CD4-positive, alpha-beta memory T cell (primary cell): Measurements from ENCODE around the gene PIGN. TPM values are rescaled to one million over a fixed set of nuclear protein-coding genes. Genes with fewer than 3 reads are reported as not detected.

Experiments
- CTCF ChIA-PET: fragments of 350-600 bp; sonication (Branson Sonifier 250); formaldehyde crosslinking; loops from one replicate; lab custom pipeline; 2021; ENCODE audit warnings: inconsistent platforms; ENCODE audit not compliant: partially characterized antibody; lab: Charles Lee
- POLR2A ChIA-PET: fragments of 350-600 bp; sonication (Branson Sonifier 250); formaldehyde crosslinking; loops from one replicate; lab custom pipeline; 2021; ENCODE audit not compliant: partially characterized antibody; lab: Charles Lee
- DNase-seq, 5 donors: peaks; one replicate each; pipeline versions ENCODE4 v3.0.0 to v3.0.0-alpha.2; 2020 to 2022; ENCODE audit warnings: mixed read lengths in 1 of 5
- H3K27ac ChIP-seq: one replicate; pipeline ENCODE4 v1.7.0; 2013; ENCODE audit warnings: low read depth, low read length
- H3K27me3 ChIP-seq: 2 replicates; pipeline ENCODE4 v1.7.0; 2013; ENCODE audit warnings: mild to moderate bottlenecking, low read length, moderate library complexity; ENCODE audit not compliant: insufficient read depth
- H3K36me3 ChIP-seq: 2 replicates; pipeline ENCODE4 v1.7.0; 2013; ENCODE audit warnings: mild to moderate bottlenecking, low read length, moderate library complexity; ENCODE audit not compliant: insufficient read depth
- H3K4me1 ChIP-seq: 2 replicates; pipeline ENCODE4 v1.7.0; 2013; ENCODE audit warnings: mild to moderate bottlenecking, low read length, moderate library complexity; ENCODE audit not compliant: insufficient read depth
- H3K4me3 ChIP-seq, 2 donors: one replicate each; pipeline ENCODE4 v1.7.0; 2013; ENCODE audit warnings: low read length in 2 of 2, mild to moderate bottlenecking in 1 of 2
- H3K9me3 ChIP-seq, 2 donors: one replicate each; pipeline ENCODE4 v1.7.0; 2013; ENCODE audit warnings: low read length in 2 of 2, control low read depth in 1 of 2; ENCODE audit not compliant: control insufficient read depth in 1 of 2
- H3K27ac Mint-ChIP-seq, 7 donors: one replicate each; pipeline ENCODE4 v1.8.0; 2020 to 2021; ENCODE audit warnings: mixed read lengths in 7 of 7, mild to moderate bottlenecking in 6 of 7, inconsistent platforms in 3 of 7, moderate library complexity in 3 of 7
- H3K27me3 Mint-ChIP-seq, 2 donors: one replicate each; pipeline ENCODE4 v1.8.0; 2020 to 2021; ENCODE audit warnings: mixed read lengths in 2 of 2
- H3K36me3 Mint-ChIP-seq, 2 donors: one replicate each; pipeline ENCODE4 v1.8.0; 2020 to 2021; ENCODE audit warnings: mixed read lengths in 2 of 2, inconsistent platforms in 1 of 2, mild to moderate bottlenecking in 1 of 2
- H3K4me1 Mint-ChIP-seq, 4 donors: one replicate each; pipeline ENCODE4 v1.8.0; 2020 to 2021; ENCODE audit warnings: mixed read lengths in 4 of 4, mild to moderate bottlenecking in 1 of 4
- H3K4me3 Mint-ChIP-seq, 8 donors: one replicate each; pipeline ENCODE4 v1.8.0; 2020 to 2021; ENCODE audit warnings: mixed read lengths in 8 of 8, mild to moderate bottlenecking in 7 of 8, moderate library complexity in 6 of 8, inconsistent platforms in 3 of 8
- H3K9me3 Mint-ChIP-seq, 8 donors: one replicate each; pipeline ENCODE4 v1.8.0; 2020 to 2021; ENCODE audit warnings: mixed read lengths in 8 of 8, mild to moderate bottlenecking in 5 of 8, inconsistent platforms in 3 of 8, moderate library complexity in 1 of 8
- intact Hi-C: fragments of 100-400 bp; cut with micrococcal nuclease; formaldehyde crosslinking; loops from one replicate; pipeline ENCODE4 v1.15.1; 2023
- polyA plus RNA-seq, 2 donors: library from polyadenylated mRNA; unstranded; fragments of 300-500 nt; fragmentation: Illumina TruSeq; gene quantifications; one replicate each; pipeline ENCODE4 v1.2.3, GENCODE V29; 2021
- total RNA-seq, 2 experiments: library from RNA; stranded (reverse); gene quantifications; one replicate each; pipeline ENCODE4 v1.2.3, GENCODE V29; 2021

The PIGN gene
- total and polyA plus RNA-seq, 4 experiments from 2014 or later: 12.9 to 31.0 (median 21.5) TPM

GRCh38 chr18:61995618-61996017, 191.2 kb downstream of the PIGN start:
- H3K27ac Mint-ChIP-seq: no peak overlapping the region
- H3K4me1 ChIP-seq: no peaks in the 10 kb centered on the region
- peaks cover 0 to 10% (median 4%) of the 10 kb centered on the region in 8 donors for H3K9me3 Mint-ChIP-seq
- no peaks in the 10 kb centered on the region for H3K36me3 Mint-ChIP-seq
- POLR2A ChIA-PET: no interaction called here
- no peak overlapping the region for H3K4me3 Mint-ChIP-seq
- H3K4me1 Mint-ChIP-seq: peaks cover 0 to 3% (median 0%) of the 10 kb centered on the region in 4 donors
- DNase-seq: no peak
- no peak overlapping the region for H3K4me3 ChIP-seq
- CTCF ChIA-PET: no interaction called here
- intact Hi-C loops: no loop called here
- no peaks in the 10 kb centered on the region for H3K36me3 ChIP-seq
- no peaks in the 10 kb centered on the region for H3K27me3 ChIP-seq
- H3K27me3 Mint-ChIP-seq: no peaks in the 10 kb centered on the region
- H3K9me3 ChIP-seq: no peaks in the 10 kb centered on the region
- H3K27ac ChIP-seq: no peak overlapping the region

GRCh38 chr18:61993831-61994230, 193.0 kb downstream of the PIGN start:
- H3K4me1 Mint-ChIP-seq: peaks cover 0 to 3% (median 0%) of the 10 kb centered on the region in 4 donors
- POLR2A ChIA-PET: no interaction called here
- H3K4me3 Mint-ChIP-seq: no peak overlapping the region
- intact Hi-C loops: no loop called here
- H3K27ac ChIP-seq: no peak overlapping the region
- no peak overlapping the region for H3K27ac Mint-ChIP-seq
- H3K4me3 ChIP-seq: no peak overlapping the region
- no peaks in the 10 kb centered on the region for H3K27me3 Mint-ChIP-seq
- no peaks in the 10 kb centered on the region for H3K36me3 ChIP-seq
- H3K9me3 Mint-ChIP-seq: no peaks in the 10 kb centered on the region
- H3K36me3 Mint-ChIP-seq: no peaks in the 10 kb centered on the region
- CTCF ChIA-PET: no interaction called here
- H3K27me3 ChIP-seq: no peaks in the 10 kb centered on the region
- DNase-seq: no peak
- no peaks in the 10 kb centered on the region for H3K4me1 ChIP-seq
- no peaks in the 10 kb centered on the region for H3K9me3 ChIP-seq

- H3K9me3 Mint-ChIP-seq: no peaks in the 10 kb centered on the region
- Histone ChIP-seq H3K4me1 (no peaks in the 10 kb centered on the region), H3K36me3 (no peaks in the 10 kb centered on the region), H3K27me3 (no peaks in the 10 kb centered on the region), H3K9me3 (no peaks in the 10 kb centered on the region), H3K4me3 (no peak overlapping the region), H3K27ac (no peak overlapping the region)
- no peaks in the 10 kb centered on the region for H3K36me3 Mint-ChIP-seq
- H3K4me1 Mint-ChIP-seq: peaks cover 0 to 3% (median 0%) of the 10 kb centered on the region in 4 donors
- DNase-seq: no peak
- H3K4me3 Mint-ChIP-seq: no peak overlapping the region
- ChIA-PET CTCF (no interaction called here), POLR2A (no interaction called here)
- intact Hi-C loops: no loop called here
- no peaks in the 10 kb centered on the region for H3K27me3 Mint-ChIP-seq
- H3K27ac Mint-ChIP-seq: no peak overlapping the region
Observed at GRCh38 chr18:61992923-61993322, 193.9 kb downstream of the PIGN start.

- H3K27me3 ChIP-seq: no peaks in the 10 kb centered on the region
- H3K4me1 Mint-ChIP-seq: peaks cover 0 to 3% (median 0%) of the 10 kb centered on the region in 4 donors
- H3K27ac Mint-ChIP-seq: no peak overlapping the region
- no peaks in the 10 kb centered on the region for H3K27me3 Mint-ChIP-seq
- DNase-seq: no peak
- H3K36me3 Mint-ChIP-seq: no peaks in the 10 kb centered on the region
- H3K4me3 ChIP-seq: no peak overlapping the region
- intact Hi-C loops: no loop called here
- H3K9me3 ChIP-seq: no peaks in the 10 kb centered on the region
- H3K4me3 Mint-ChIP-seq: no peak overlapping the region
- H3K4me1 ChIP-seq: no peaks in the 10 kb centered on the region
- CTCF ChIA-PET: no interaction called here
- H3K9me3 Mint-ChIP-seq: no peaks in the 10 kb centered on the region
- no peak overlapping the region for H3K27ac ChIP-seq
- H3K36me3 ChIP-seq: no peaks in the 10 kb centered on the region
- POLR2A ChIA-PET: no interaction called here
Observed at GRCh38 chr18:61992285-61992684, 194.6 kb downstream of the PIGN start.

GRCh38 chr18:61991836-61992235, 195.0 kb downstream of the PIGN start:
- no peaks in the 10 kb centered on the region for H3K9me3 ChIP-seq
- H3K27me3 ChIP-seq: no peaks in the 10 kb centered on the region
- POLR2A ChIA-PET: no interaction called here
- no peaks in the 10 kb centered on the region for H3K4me1 ChIP-seq
- intact Hi-C loops: no loop called here
- H3K36me3 Mint-ChIP-seq: no peaks in the 10 kb centered on the region
- no peak overlapping the region for H3K4me3 ChIP-seq
- H3K27ac ChIP-seq: no peak overlapping the region
- no peaks in the 10 kb centered on the region for H3K9me3 Mint-ChIP-seq
- CTCF ChIA-PET: no interaction called here
- no peak for DNase-seq
- no peak overlapping the region for H3K4me3 Mint-ChIP-seq
- no peaks in the 10 kb centered on the region for H3K36me3 ChIP-seq
- H3K27ac Mint-ChIP-seq: no peak overlapping the region
- peaks cover 0 to 3% (median 0%) of the 10 kb centered on the region in 4 donors for H3K4me1 Mint-ChIP-seq
- H3K27me3 Mint-ChIP-seq: peaks cover 0 to 2% of the 10 kb centered on the region in 2 donors

- Histone ChIP-seq H3K9me3 (no peaks in the 10 kb centered on the region), H3K4me3 (no peak overlapping the region), H3K36me3 (no peaks in the 10 kb centered on the region), H3K27ac (no peak overlapping the region), H3K4me1 (no peaks in the 10 kb centered on the region), H3K27me3 (no peaks in the 10 kb centered on the region)
- no peak for DNase-seq
- H3K9me3 Mint-ChIP-seq: no peaks in the 10 kb centered on the region
- H3K4me1 Mint-ChIP-seq: peaks cover 0 to 3% (median 0%) of the 10 kb centered on the region in 4 donors
- intact Hi-C loops: no loop called here
- CTCF ChIA-PET: no interaction called here
- no peaks in the 10 kb centered on the region for H3K36me3 Mint-ChIP-seq
- no peak overlapping the region for H3K4me3 Mint-ChIP-seq
- no peak overlapping the region for H3K27ac Mint-ChIP-seq
- POLR2A ChIA-PET: no interaction called here
- H3K27me3 Mint-ChIP-seq: peaks cover 0 to 2% of the 10 kb centered on the region in 2 donors
Observed at GRCh38 chr18:61991201-61991600, 195.7 kb downstream of the PIGN start.

Other genes with a start within 250 kb of the PIGN start
- 10 to 100 TPM; 57.2 to 59.4 TPM for gene RELCH, start 199 bp upstream of the PIGN start, total RNA-seq
- gene RELCH, start 199 bp upstream of the PIGN start, polyA plus RNA-seq: 1 to 10 TPM; 7.6 to 9.6 TPM
- gene TNFRSF11A, start 138.3 kb upstream of the PIGN start, total RNA-seq: 1 to 10 TPM; 1.3 TPM
- gene TNFRSF11A, start 138.3 kb upstream of the PIGN start, polyA plus RNA-seq: 1 to 10 TPM in 1 of 2 donors, under 1 TPM in 1; 0.49 to 6.5 TPM